Activated T-cell treated with anti-CD3 and anti-CD28 coated beads for 1 hour (primary cell): ENCODE results near the gene KIF5B.

ENCODE experiments used
- DNase-seq: peaks from one replicate; pipeline ENCODE4 v3.0.0-alpha.2; 2020; ENCODE audit warnings: low read depth

KIF5B gene

GRCh38 chr10:31961277-31962074 lies 94.7 kb downstream of the KIF5B start:
- DNase-seq: no peak

- no peak for DNase-seq
Observed at GRCh38 chr10:31959461-31960173, 96.6 kb downstream of the KIF5B start.
